Measurements from ENCODE around the gene PVALEF. TPM values are rescaled to one million over a fixed set of nuclear protein-coding genes. Genes with fewer than 3 reads are reported as not detected.
A peak's percentile ranks its signal among the peaks of the same experiment; 100 is the strongest.
"Not testable (repeated sequence)": the region's sequence is repeated elsewhere in the genome, so short reads cannot be mapped to it uniquely, and the experiment has no call there.

PVALEF gene
- total and polyA plus RNA-seq, 4 donors: not detected

DNA sequence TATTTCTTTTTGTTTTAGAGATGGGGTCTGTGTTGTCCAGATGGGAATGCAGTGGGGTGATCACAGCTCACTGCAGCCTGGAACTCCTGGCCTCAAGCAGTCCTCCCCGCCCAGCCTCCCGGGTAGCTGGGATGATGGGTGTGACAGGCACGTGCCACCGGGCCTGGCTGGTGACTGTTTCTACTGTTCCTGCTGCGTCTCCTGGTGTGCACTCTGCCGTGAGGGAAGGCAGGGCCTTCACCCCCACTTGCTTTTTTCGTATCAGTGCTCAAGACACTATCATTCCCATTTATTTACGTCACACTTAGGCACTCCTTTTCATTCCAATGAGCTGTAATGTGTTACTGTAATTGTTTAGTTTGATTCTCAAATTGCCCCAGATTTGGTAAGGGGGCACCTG lies 25.3 kb upstream of the PVALEF start:
- no peaks in the 10 kb centered on the region for H3K9me3 ChIP-seq (ENCODE audit: control insufficient read depth, low read length)
- H3K4me1 ChIP-seq (ENCODE audit: control insufficient read depth in 1 of 2, insufficient read depth in 2 of 2, low read length in 2 of 2): no peaks in the 10 kb centered on the region
- H3K27me3 ChIP-seq (ENCODE audit: control insufficient read depth in 1 of 2, insufficient read depth in 2 of 2, low read length in 1 of 2): no peaks in the 10 kb centered on the region
- no peak for ATAC-seq (ENCODE audit: low FRiP score)
- no peak for DNase-seq
- H3K4me3 ChIP-seq (ENCODE audit: low read length in 2 of 2): no peak overlapping the region
- no peaks in the 10 kb centered on the region for H3K36me3 ChIP-seq (ENCODE audit: control insufficient read depth in 1 of 2, insufficient read depth in 2 of 2, low read length in 1 of 2)
- intact Hi-C loops (cut with DNase I): no loop called here
- 80 to 86% methylated on average over 8 of the region's 8 CpGs for WGBS, 2 donors
- no peak overlapping the region for H3K27ac ChIP-seq (ENCODE audit: low read depth in 1 of 2, low read length in 2 of 2)

DNA sequence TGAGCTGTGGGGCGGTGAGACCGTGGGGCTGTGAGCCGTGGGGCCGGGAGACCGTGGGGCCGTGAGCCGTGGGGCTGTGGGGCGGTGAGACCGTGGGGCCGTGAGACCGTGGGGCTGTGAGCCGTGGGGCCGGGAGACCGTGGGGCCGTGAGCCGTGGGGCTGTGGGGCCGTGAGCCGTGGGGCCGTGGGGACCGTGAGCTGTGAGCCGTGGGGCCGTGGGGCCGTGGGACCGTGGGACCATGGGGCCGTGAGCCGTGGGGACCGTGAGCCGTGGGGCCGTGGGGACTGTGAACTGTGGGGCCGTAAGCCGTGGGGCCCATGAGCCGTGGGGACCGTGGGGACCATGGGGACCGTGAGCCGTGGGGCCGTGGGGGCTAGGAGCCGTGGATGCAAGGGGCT lies 24.6 kb upstream of the PVALEF start:
- Histone ChIP-seq H3K36me3 (ENCODE audit: control insufficient read depth in 1 of 2, insufficient read depth in 2 of 2, low read length in 1 of 2) (no peaks in the 10 kb centered on the region), H3K4me1 (ENCODE audit: control insufficient read depth in 1 of 2, insufficient read depth in 2 of 2, low read length in 2 of 2) (no peaks in the 10 kb centered on the region), H3K27ac (ENCODE audit: low read depth in 1 of 2, low read length in 2 of 2) (no peak overlapping the region), H3K4me3 (ENCODE audit: low read length in 2 of 2) (no peak overlapping the region), H3K9me3 (ENCODE audit: control insufficient read depth, low read length) (no peaks in the 10 kb centered on the region), H3K27me3 (ENCODE audit: control insufficient read depth in 1 of 2, insufficient read depth in 2 of 2, low read length in 1 of 2) (no peaks in the 10 kb centered on the region)
- ATAC-seq (ENCODE audit: low FRiP score) (no peak), DNase-seq (no peak)
- intact Hi-C loops (cut with DNase I): no loop called here
- 95 to 98% methylated on average over 35 to 37 of the region's 37 CpGs for WGBS, 2 donors

DNA sequence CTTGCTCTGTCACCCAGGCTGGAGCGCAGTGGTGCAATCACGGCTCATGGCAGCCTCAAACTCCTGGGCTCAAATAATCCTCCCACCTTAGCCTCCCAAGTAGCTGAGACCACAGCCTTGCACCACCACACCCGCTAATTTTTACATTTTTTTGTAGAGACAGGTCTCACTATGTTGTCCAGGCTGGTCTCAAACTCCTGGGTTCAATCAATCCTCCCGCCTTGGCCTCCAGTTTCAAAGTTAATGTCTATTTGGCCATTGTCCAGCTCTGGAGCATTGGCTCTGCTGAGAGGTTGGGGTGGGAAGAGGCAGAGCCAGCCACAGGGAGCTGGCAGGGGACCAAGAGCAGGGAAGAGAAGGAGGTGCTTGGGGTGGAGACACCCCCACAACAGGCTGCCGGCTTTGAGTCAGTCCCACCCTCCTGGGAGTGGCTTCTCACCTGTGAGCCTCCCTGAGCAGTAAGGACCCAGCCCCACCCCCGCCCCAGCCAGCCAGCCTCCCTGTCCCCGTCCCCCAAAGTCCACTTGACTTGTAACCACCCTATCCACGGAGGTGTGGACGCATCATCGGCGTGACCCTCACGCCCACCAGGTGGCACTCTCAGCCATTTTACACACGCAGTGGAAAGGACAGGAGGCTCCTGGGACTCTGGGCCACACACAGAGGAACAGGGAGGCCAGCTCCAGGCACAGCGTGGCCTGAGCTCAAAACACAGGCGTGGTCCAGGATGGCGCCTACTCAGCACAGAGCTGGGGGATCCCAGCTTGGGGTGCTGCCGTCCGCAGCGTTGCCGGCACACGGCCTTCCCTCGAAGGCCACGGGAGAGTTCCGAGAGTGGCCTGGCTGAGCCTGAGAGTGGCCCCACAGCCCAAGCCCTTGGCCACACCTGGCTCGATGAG lies 22.8 kb upstream of the PVALEF start:
- no peaks in the 10 kb centered on the region for H3K36me3 ChIP-seq (ENCODE audit: control insufficient read depth in 1 of 2, insufficient read depth in 2 of 2, low read length in 1 of 2)
- no peak overlapping the region for H3K4me3 ChIP-seq (ENCODE audit: low read length in 2 of 2)
- DNase-seq (peak; percentile 88 to 94), ATAC-seq (ENCODE audit: low FRiP score) (peak; percentile 88)
- H3K4me1 ChIP-seq (ENCODE audit: control insufficient read depth in 1 of 2, insufficient read depth in 2 of 2, low read length in 2 of 2): no peaks in the 10 kb centered on the region
- H3K27me3 ChIP-seq (ENCODE audit: control insufficient read depth in 1 of 2, insufficient read depth in 2 of 2, low read length in 1 of 2): no peaks in the 10 kb centered on the region
- H3K9me3 ChIP-seq (ENCODE audit: control insufficient read depth, low read length): no peaks in the 10 kb centered on the region
- H3K27ac ChIP-seq (ENCODE audit: low read depth in 1 of 2, low read length in 2 of 2): no peak overlapping the region
- WGBS, 2 donors: 33 to 40% methylated on average over 24 to 25 of the region's 25 CpGs
- intact Hi-C loops (cut with DNase I): loop anchor here (1.0 kb wide), 2 partner anchors 97 to 99 kb away; partner anchors contain the start of genes NDUFAF8 (in 1 of the 2) and TEPSIN (in 1 of the 2)

DNA sequence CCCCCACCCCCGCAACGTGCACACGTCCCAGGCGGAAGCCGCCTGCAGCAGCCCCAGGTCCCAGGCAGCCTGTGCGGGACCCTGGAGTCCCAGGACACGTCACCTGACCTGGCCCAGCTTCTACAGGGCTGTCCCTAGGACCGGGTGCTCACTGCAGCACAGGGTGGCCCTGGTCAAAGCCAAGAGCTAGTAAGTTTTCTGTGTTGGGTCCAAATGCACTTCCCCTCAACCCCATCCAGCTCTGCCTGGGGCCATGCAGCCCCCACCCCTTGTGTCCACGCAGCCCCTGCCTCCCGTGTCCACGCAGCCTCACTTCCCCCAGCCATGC lies 22.1 kb upstream of the PVALEF start:
- DNase-seq: no peak
- Histone ChIP-seq H3K9me3 (ENCODE audit: control insufficient read depth, low read length) (no peaks in the 10 kb centered on the region), H3K27ac (ENCODE audit: low read depth in 1 of 2, low read length in 2 of 2) (no peak overlapping the region), H3K4me1 (ENCODE audit: control insufficient read depth in 1 of 2, insufficient read depth in 2 of 2, low read length in 2 of 2) (no peaks in the 10 kb centered on the region), H3K4me3 (ENCODE audit: low read length in 2 of 2) (no peak overlapping the region), H3K36me3 (ENCODE audit: control insufficient read depth in 1 of 2, insufficient read depth in 2 of 2, low read length in 1 of 2) (no peaks in the 10 kb centered on the region), H3K27me3 (ENCODE audit: control insufficient read depth in 1 of 2, insufficient read depth in 2 of 2, low read length in 1 of 2) (no peaks in the 10 kb centered on the region)
- ATAC-seq (ENCODE audit: low FRiP score): peak; percentile 29
- intact Hi-C loops (cut with DNase I): no loop called here
- WGBS, 2 donors: 65 to 72% methylated on average over 11 of the region's 11 CpGs

DNA sequence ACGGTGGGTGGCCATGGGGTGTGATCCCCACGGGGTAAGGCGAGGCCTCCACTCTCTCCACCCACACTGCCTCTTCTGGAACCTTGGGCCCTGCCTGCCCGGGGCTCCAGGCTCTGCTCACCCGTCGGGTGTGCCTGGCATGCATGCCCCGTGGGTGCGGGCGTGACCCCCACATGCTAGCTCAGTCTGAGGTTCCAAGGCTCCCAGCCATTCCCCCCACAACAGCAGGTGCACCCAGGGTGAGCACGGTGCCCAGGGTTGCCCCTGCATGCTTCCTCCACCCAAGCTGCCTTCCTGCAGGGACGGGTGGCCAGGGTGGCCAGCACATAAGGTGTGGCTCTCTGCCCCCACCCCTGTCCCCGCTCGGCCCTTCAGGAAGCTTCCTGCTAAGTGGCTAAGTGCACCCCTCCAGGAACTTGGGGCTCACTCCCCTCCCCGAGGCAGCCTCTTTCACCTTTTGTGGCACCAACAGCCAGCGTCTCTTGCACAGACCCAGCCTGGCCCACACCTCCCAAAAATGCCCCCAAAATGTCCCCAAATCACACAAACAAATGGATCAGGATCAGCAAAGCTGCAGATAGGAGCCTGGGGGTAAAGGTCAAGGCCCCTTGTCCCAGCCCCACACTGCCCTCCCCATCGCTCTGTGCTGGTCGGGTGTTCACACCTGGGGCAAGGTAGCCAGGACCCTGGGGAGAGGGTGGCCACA lies 21.4 kb upstream of the PVALEF start:
- H3K36me3 ChIP-seq (ENCODE audit: control insufficient read depth in 1 of 2, insufficient read depth in 2 of 2, low read length in 1 of 2): no peaks in the 10 kb centered on the region
- ATAC-seq (ENCODE audit: low FRiP score) (no peak), DNase-seq (no peak)
- intact Hi-C loops (cut with DNase I): no loop called here
- no peaks in the 10 kb centered on the region for H3K27me3 ChIP-seq (ENCODE audit: control insufficient read depth in 1 of 2, insufficient read depth in 2 of 2, low read length in 1 of 2)
- no peak overlapping the region for H3K4me3 ChIP-seq (ENCODE audit: low read length in 2 of 2)
- WGBS, 2 donors: 90 to 91% methylated on average over 17 of the region's 17 CpGs
- no peak overlapping the region for H3K27ac ChIP-seq (ENCODE audit: low read depth in 1 of 2, low read length in 2 of 2)
- no peaks in the 10 kb centered on the region for H3K4me1 ChIP-seq (ENCODE audit: control insufficient read depth in 1 of 2, insufficient read depth in 2 of 2, low read length in 2 of 2)
- no peaks in the 10 kb centered on the region for H3K9me3 ChIP-seq (ENCODE audit: control insufficient read depth, low read length)

DNA sequence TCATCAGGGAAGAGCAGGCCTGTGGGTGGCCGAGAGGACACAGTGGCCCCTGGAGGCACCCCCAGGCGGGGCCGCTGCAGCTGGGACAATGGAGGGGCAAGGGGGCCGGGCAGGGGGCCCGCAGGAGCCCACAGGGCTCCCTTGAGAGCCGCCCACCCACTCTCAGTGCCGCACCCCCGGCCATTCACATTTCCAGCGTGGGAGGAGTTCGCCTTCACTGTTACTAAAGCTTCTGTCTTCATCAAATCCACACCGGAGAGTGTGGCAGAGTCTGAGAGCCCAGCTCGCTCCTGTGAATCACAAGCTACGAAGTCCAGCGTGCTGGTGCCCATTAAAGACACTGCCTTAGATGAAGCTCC lies 20.9 kb upstream of the PVALEF start:
- Histone ChIP-seq H3K27me3 (ENCODE audit: control insufficient read depth in 1 of 2, insufficient read depth in 2 of 2, low read length in 1 of 2) (no peaks in the 10 kb centered on the region), H3K27ac (ENCODE audit: low read depth in 1 of 2, low read length in 2 of 2) (no peak overlapping the region), H3K36me3 (ENCODE audit: control insufficient read depth in 1 of 2, insufficient read depth in 2 of 2, low read length in 1 of 2) (no peaks in the 10 kb centered on the region), H3K4me1 (ENCODE audit: control insufficient read depth in 1 of 2, insufficient read depth in 2 of 2, low read length in 2 of 2) (no peaks in the 10 kb centered on the region), H3K4me3 (ENCODE audit: low read length in 2 of 2) (no peak overlapping the region), H3K9me3 (ENCODE audit: control insufficient read depth, low read length) (no peaks in the 10 kb centered on the region)
- WGBS, 2 donors: 91 to 92% methylated on average over 14 of the region's 14 CpGs
- DNase-seq: no peak
- intact Hi-C loops (cut with DNase I): no loop called here
- no peak for ATAC-seq (ENCODE audit: low FRiP score)

DNA sequence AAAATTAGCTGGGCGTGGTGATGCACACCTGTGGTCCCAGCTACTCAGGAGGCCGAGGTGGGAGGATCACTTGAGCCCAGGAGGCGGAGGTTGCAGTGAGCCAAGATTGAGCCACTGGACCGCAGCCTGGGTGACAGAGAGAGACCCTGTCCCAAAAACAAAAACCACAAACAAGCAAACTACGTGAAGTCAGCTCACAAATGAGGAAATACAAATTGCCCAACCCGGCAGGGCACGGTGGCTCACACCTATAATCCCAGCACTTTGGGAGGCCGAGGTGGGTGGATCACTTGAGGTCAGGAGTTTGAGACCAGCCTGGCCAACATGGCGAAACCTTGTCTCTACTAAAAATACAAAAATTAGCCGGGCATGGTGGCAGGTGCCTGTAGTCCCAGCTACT lies 19.1 kb upstream of the PVALEF start:
- intact Hi-C loops (cut with DNase I); H3K9me3 ChIP-seq (ENCODE audit: control insufficient read depth, low read length); H3K4me1 ChIP-seq (ENCODE audit: control insufficient read depth in 1 of 2, insufficient read depth in 2 of 2, low read length in 2 of 2); DNase-seq; H3K27ac ChIP-seq (ENCODE audit: low read depth in 1 of 2, low read length in 2 of 2); ATAC-seq (ENCODE audit: low FRiP score); H3K36me3 ChIP-seq (ENCODE audit: control insufficient read depth in 1 of 2, insufficient read depth in 2 of 2, low read length in 1 of 2); H3K27me3 ChIP-seq (ENCODE audit: control insufficient read depth in 1 of 2, insufficient read depth in 2 of 2, low read length in 1 of 2); H3K4me3 ChIP-seq (ENCODE audit: low read length in 2 of 2): not testable (repeated sequence)
- WGBS, 2 donors: 82 to 87% methylated on average over 10 of the region's 10 CpGs

DNA sequence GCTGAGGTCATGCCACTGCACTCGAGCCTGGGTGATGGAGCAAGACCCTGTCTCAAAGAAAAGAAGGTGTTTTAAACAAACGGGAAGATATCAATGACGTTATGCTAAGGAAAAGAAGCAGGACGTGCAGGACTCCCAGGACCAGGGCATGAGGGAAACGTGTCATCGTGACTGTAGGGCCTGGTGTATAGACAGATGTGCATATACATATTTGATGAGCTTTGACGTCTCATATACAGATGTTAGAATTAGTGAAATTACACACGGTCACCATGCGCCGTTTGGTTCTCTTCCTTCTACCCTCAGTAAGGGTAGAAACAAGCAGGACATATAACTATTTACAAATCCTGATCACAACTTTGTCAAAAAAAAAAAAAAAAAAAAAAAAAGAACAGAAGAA lies 17.6 kb upstream of the PVALEF start:
- Histone ChIP-seq H3K4me3 (ENCODE audit: low read length in 2 of 2) (no peak overlapping the region), H3K36me3 (ENCODE audit: control insufficient read depth in 1 of 2, insufficient read depth in 2 of 2, low read length in 1 of 2) (no peaks in the 10 kb centered on the region), H3K27me3 (ENCODE audit: control insufficient read depth in 1 of 2, insufficient read depth in 2 of 2, low read length in 1 of 2) (no peaks in the 10 kb centered on the region), H3K27ac (ENCODE audit: low read depth in 1 of 2, low read length in 2 of 2) (no peak overlapping the region), H3K9me3 (ENCODE audit: control insufficient read depth, low read length) (no peaks in the 10 kb centered on the region), H3K4me1 (ENCODE audit: control insufficient read depth in 1 of 2, insufficient read depth in 2 of 2, low read length in 2 of 2) (no peaks in the 10 kb centered on the region)
- no peak for DNase-seq
- intact Hi-C loops (cut with DNase I): no loop called here
- WGBS, 2 donors: 90 to 91% methylated on average over 10 of the region's 10 CpGs
- ATAC-seq (ENCODE audit: low FRiP score): no peak

DNA sequence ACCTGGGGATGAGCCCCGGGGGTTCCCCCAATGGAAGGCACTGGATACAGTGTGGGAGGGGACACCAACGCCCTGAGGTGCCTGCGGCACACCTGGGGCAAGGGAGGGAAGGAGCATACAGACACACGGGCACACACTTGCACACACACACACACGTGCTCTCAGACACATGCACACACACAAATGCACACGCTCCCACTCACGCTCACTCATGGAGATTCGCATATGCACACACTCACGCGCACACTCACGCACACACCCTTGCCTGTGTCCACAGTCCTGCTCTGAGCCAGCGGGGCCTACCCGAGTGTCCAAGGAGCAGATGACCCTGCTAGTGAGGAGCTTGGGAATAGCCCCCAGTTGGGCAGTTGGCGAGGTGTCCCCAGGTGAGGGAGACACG lies 16.7 kb upstream of the PVALEF start:
- H3K36me3 ChIP-seq (ENCODE audit: control insufficient read depth in 1 of 2, insufficient read depth in 2 of 2, low read length in 1 of 2): no peaks in the 10 kb centered on the region
- H3K4me3 ChIP-seq (ENCODE audit: low read length in 2 of 2): no peak overlapping the region
- H3K27ac ChIP-seq (ENCODE audit: low read depth in 1 of 2, low read length in 2 of 2): no peak overlapping the region
- H3K9me3 ChIP-seq (ENCODE audit: control insufficient read depth, low read length): no peaks in the 10 kb centered on the region
- ATAC-seq (ENCODE audit: low FRiP score) (peak; percentile 17), DNase-seq (no peak)
- no peaks in the 10 kb centered on the region for H3K4me1 ChIP-seq (ENCODE audit: control insufficient read depth in 1 of 2, insufficient read depth in 2 of 2, low read length in 2 of 2)
- 85 to 94% methylated on average over 15 of the region's 15 CpGs for WGBS, 2 donors
- no peaks in the 10 kb centered on the region for H3K27me3 ChIP-seq (ENCODE audit: control insufficient read depth in 1 of 2, insufficient read depth in 2 of 2, low read length in 1 of 2)
- intact Hi-C loops (cut with DNase I): no loop called here

Measured in aorta (tissue), 5 donors.